Measurements from ENCODE around the gene LTBP1. TPM values are rescaled to one million over a fixed set of nuclear protein-coding genes. Genes with fewer than 3 reads are reported as not detected.
"Not testable (repeated sequence)": the region's sequence is repeated elsewhere in the genome, so short reads cannot be mapped to it uniquely, and the experiment has no call there.

LTBP1 gene
- polyA plus RNA-seq, 5 donors: 37.7 to 59.9 (median 52.7) TPM

- DNase-seq: no peak
Measured at GRCh38 chr2:33221046-33221784, 274.5 kb downstream of the LTBP1 start.

- no peak for DNase-seq
Measured at GRCh38 chr2:33222309-33222708, 275.6 kb downstream of the LTBP1 start.

GRCh38 chr2:33223856-33224255 is 277.1 kb downstream of the LTBP1 start:
- no peak for DNase-seq

- no peak for DNase-seq
Measured at GRCh38 chr2:33225350-33225749, 278.6 kb downstream of the LTBP1 start.

- no peak for DNase-seq
Measured at GRCh38 chr2:33226546-33226945, 279.8 kb downstream of the LTBP1 start.

- no peak for DNase-seq
Measured at GRCh38 chr2:33229646-33230045, 282.9 kb downstream of the LTBP1 start.

- no peak for DNase-seq
Measured at GRCh38 chr2:33230195-33230594, 283.4 kb downstream of the LTBP1 start.

GRCh38 chr2:33230842-33231241 is 284.1 kb downstream of the LTBP1 start:
- no peak for DNase-seq

- not testable (repeated sequence) for DNase-seq
Measured at GRCh38 chr2:33235559-33235958, 288.8 kb downstream of the LTBP1 start.

GRCh38 chr2:33236482-33237385 is 290.0 kb downstream of the LTBP1 start:
- peak; percentile 75 to 79 for DNase-seq

GRCh38 chr2:33238111-33238510 is 291.4 kb downstream of the LTBP1 start:
- DNase-seq: no peak

GRCh38 chr2:33240178-33240577 is 293.4 kb downstream of the LTBP1 start:
- no peak for DNase-seq

GRCh38 chr2:33241072-33241471 is 294.3 kb downstream of the LTBP1 start:
- no peak for DNase-seq

GRCh38 chr2:33241581-33241980 is 294.8 kb downstream of the LTBP1 start:
- no peak for DNase-seq

- DNase-seq: no peak
Measured at GRCh38 chr2:33242845-33243244, 296.1 kb downstream of the LTBP1 start.

- DNase-seq: no peak
Measured at GRCh38 chr2:33246432-33246831, 299.7 kb downstream of the LTBP1 start.

GRCh38 chr2:33247365-33247764 is 300.6 kb downstream of the LTBP1 start:
- DNase-seq: peak; percentile 59 to 72

GRCh38 chr2:33250417-33251029 is 303.8 kb downstream of the LTBP1 start:
- DNase-seq: no peak

- no peak for DNase-seq
Measured at GRCh38 chr2:33256162-33256755, 309.5 kb downstream of the LTBP1 start.

- DNase-seq: no peak
Measured at GRCh38 chr2:33258387-33258786, 311.6 kb downstream of the LTBP1 start.

- DNase-seq: no peak
Measured at GRCh38 chr2:33262097-33262496, 315.3 kb downstream of the LTBP1 start.

- DNase-seq: no peak
Measured at GRCh38 chr2:33264766-33265165, 318.0 kb downstream of the LTBP1 start.

Data from right lung (tissue), 5 donors.